ENCODE measurements around the gene ATXN10.
"Not testable (repeated sequence)": the region's sequence is repeated elsewhere in the genome, so short reads cannot be mapped to it uniquely, and the experiment has no call there.

DNA sequence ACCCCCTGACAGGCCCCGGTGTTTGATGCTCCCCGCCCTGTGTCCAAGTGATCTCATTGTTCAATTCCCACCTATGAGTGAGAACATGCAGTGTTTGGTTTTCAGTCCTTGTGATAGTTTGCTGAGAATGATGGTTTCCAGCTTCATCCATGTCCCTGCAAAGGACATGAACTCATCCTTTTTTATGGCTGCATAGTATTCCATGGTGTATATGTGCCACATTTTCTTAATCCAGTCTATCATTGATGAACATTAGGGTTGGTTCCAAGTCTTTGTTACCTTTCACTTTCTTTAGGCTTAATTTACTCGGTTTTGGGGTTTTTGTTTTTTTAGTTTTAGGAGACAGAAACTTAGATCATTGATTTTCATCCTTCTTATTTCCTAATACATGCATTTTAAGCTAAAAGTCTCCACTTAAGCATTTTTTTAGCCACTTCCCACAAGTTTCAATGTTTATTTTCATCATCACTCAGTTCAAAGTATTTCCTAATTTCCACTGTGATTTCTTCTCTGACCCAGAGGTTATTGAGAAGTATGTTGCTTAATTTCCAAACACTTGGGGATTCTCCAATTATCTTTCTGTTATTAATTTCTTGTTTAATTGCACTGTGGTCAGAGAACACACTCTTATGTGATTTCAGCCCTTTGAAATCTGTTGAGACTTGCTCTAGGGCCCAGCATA is 48.0 kb upstream of the ATXN10 start:
- TF ChIP-seq EZH2 (IDR thresholded peaks at IDR 0.05; ENCODE audit: borderline replicate concordance, low read length), result not testable (repeated sequence)
- TF ChIP-seq, protein P1, sequence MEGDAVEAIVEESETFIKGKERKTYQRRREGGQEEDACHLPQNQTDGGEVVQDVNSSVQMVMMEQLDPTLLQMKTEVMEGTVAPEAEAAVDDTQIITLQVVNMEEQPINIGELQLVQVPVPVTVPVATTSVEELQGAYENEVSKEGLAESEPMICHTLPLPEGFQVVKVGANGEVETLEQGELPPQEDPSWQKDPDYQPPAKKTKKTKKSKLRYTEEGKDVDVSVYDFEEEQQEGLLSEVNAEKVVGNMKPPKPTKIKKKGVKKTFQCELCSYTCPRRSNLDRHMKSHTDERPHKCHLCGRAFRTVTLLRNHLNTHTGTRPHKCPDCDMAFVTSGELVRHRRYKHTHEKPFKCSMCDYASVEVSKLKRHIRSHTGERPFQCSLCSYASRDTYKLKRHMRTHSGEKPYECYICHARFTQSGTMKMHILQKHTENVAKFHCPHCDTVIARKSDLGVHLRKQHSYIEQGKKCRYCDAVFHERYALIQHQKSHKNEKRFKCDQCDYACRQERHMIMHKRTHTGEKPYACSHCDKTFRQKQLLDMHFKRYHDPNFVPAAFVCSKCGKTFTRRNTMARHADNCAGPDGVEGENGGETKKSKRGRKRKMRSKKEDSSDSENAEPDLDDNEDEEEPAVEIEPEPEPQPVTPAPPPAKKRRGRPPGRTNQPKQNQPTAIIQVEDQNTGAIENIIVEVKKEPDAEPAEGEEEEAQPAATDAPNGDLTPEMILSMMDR (IDR thresholded peaks at IDR 0.05; ENCODE audit: low read length), result not testable (repeated sequence)

All from OCI-LY1 (cell line).